HepG2 (cell line): ENCODE data around the gene RASAL3. TPM values are rescaled to one million over a fixed set of nuclear protein-coding genes. Genes with fewer than 3 reads are reported as not detected.

Source experiments
- BRCA1 ChIP-seq: sonication (generic); formaldehyde crosslinking; IDR thresholded peaks from 2 replicates; pipeline ENCODE4 v1.4.0; 2020; ENCODE audit warnings: missing genetic modification reagents
- E2F1 ChIP-seq: sonication (generic); formaldehyde crosslinking; IDR thresholded peaks from 2 replicates; pipeline ENCODE4 v1.5.0; 2020; ENCODE audit warnings: missing genetic modification reagents
- IRF2 ChIP-seq: IDR thresholded peaks from 2 replicates; pipeline ENCODE4 v1.6.1; 2018; ENCODE audit warnings: missing genetic modification reagents, missing compliant biosample characterization
- NCOA2 ChIP-seq: sonication (generic); formaldehyde crosslinking; IDR thresholded peaks from 2 replicates; pipeline ENCODE4 v1.8.0; 2022; ENCODE audit warnings: inconsistent platforms
- NR2F6 ChIP-seq, 2 experiments: IDR thresholded peaks; 2 replicates each; pipeline ENCODE4 v1.6.1; 2016; ENCODE audit warnings: antibody characterized with exemption in 1 of 2, mild to moderate bottlenecking in 1 of 2
- PAF1 ChIP-seq: IDR thresholded peaks from 2 replicates; pipeline ENCODE4 v1.6.1; 2016; ENCODE audit warnings: missing genetic modification reagents, missing compliant biosample characterization
- RBM39 ChIP-seq: fragments of 200-400 bp; formaldehyde crosslinking; IDR thresholded peaks from one replicate; pipeline ENCODE4 v1.6.1; 2018; ENCODE audit warnings: antibody characterized with exemption, mild to moderate bottlenecking, low read depth, low read length; ENCODE audit not compliant: poor library complexity, severe bottlenecking
- RORA ChIP-seq: sonication (generic); formaldehyde crosslinking; IDR thresholded peaks from 2 replicates; pipeline ENCODE4 v1.5.0; 2020; ENCODE audit warnings: mild to moderate bottlenecking, missing genetic modification reagents, moderate library complexity
- SMAD1 ChIP-seq: sonication (generic); formaldehyde crosslinking; IDR thresholded peaks from 2 replicates; pipeline ENCODE4 v1.4.0; 2020; ENCODE audit warnings: missing genetic modification reagents, low read depth, mild to moderate bottlenecking, borderline replicate concordance
- SP4 ChIP-seq: sonication (generic); formaldehyde crosslinking; IDR thresholded peaks from 2 replicates; pipeline ENCODE4 v1.8.1; 2023; ENCODE audit warnings: mild to moderate bottlenecking, missing genetic modification reagents
- ZBTB37 ChIP-seq: sonication (generic); formaldehyde crosslinking; IDR thresholded peaks from 2 replicates; pipeline ENCODE4 v1.4.0; 2020; ENCODE audit warnings: mild to moderate bottlenecking, missing genetic modification reagents
- ZBTB40 ChIP-seq, 2 experiments: fragments of 450-650 bp in 1 of 2; sonication (generic) in 1 of 2; formaldehyde crosslinking in 1 of 2; IDR thresholded peaks; 2 replicates each; pipeline versions ENCODE4 v1.6.1 to v1.8.0; 2016 to 2022; ENCODE audit warnings: antibody characterized with exemption in 1 of 2, mild to moderate bottlenecking in 1 of 2, missing genetic modification reagents in 1 of 2
- ZEB1 ChIP-seq: IDR thresholded peaks from 2 replicates; pipeline ENCODE4 v1.6.1; 2012; ENCODE audit warnings: mild to moderate bottlenecking, low read depth, inconsistent platforms; ENCODE audit not compliant: insufficient replicate concordance
- ZFAT ChIP-seq: sonication (generic); formaldehyde crosslinking; conservative IDR thresholded peaks from 2 replicates; pipeline ENCODE4 v1.8.1; 2023; ENCODE audit warnings: missing genetic modification reagents, inconsistent platforms
- ZNF570 ChIP-seq: sonication (generic); formaldehyde crosslinking; IDR thresholded peaks from 2 replicates; pipeline ENCODE4 v1.4.0; 2020; ENCODE audit warnings: mild to moderate bottlenecking, missing genetic modification reagents, borderline replicate concordance
- ZNF746 ChIP-seq: sonication (generic); formaldehyde crosslinking; IDR thresholded peaks from 2 replicates; pipeline ENCODE4 v1.8.0; 2022; ENCODE audit warnings: mild to moderate bottlenecking, missing genetic modification reagents
- polyA plus RNA-seq, 8 experiments: library from polyadenylated mRNA; depleted of rRNA in 3 of 8; stranded (reverse) in 7 of 8; unstranded in 1 of 8; fragments of >200 nt; fragmentation: Illumina TruSeq in 4 of 8; extraction: Trizol in 4 of 8; gene quantifications; 2 replicates each; pipeline versions ENCODE4 v1.2.1 to v1.2.3, GENCODE V29; 2011 to 2016; ENCODE audit warnings: low read depth in 4 of 8, missing spikeins in 1 of 8, mixed read lengths in 1 of 8; ENCODE audit not compliant: insufficient read depth in 1 of 8
- total RNA-seq, 5 experiments: library from RNA; depleted of rRNA; stranded (reverse); fragments of >200 nt; fragmentation: Illumina TruSeq; extraction: Trizol; gene quantifications; 2 replicates each; pipeline ENCODE4 v1.2.3, GENCODE V29; 2016; ENCODE audit warnings: low read depth in 1 of 5

Gene RASAL3
- total and polyA plus RNA-seq, 2 of the 13 experiments (the other 11 are each of a cell fraction or from before 2014, with no cell fraction given): not detected

- TF ChIP-seq ZBTB40 (IDR thresholded peaks at IDR 0.05): no peak
- TF ChIP-seq ZBTB40 (CRISPR knock-in tag; IDR thresholded peaks at IDR 0.05): no peak; the same call in 1 of the 2 replicates
- peak; percentile 80 for TF ChIP-seq RBM39
- 0 out of 2 replicates have a peak, but pooled peaks have one; percentile 77 for TF ChIP-seq BRCA1 (CRISPR knock-in tag)
- TF ChIP-seq ZEB1: no peak
- TF ChIP-seq ZNF570 (CRISPR knock-in tag): no peak
- TF ChIP-seq NR2F6 (IDR thresholded peaks at IDR 0.05): no peak
- TF ChIP-seq NR2F6 (CRISPR knock-in tag; IDR thresholded peaks at IDR 0.05): 0 out of 2 replicates have a peak, but pooled peaks have one; percentile 5
- no peak for TF ChIP-seq RORA
- TF ChIP-seq ZFAT: 0 out of 2 replicates have a peak, but pooled peaks have one; percentile 56
- TF ChIP-seq NCOA2 (CRISPR knock-in tag): no peak
- TF ChIP-seq E2F1 (CRISPR knock-in tag): peak; percentile 38; the same call in 1 of the 2 replicates
- TF ChIP-seq ZNF746: peak; percentile 50; the same call in 1 of the 2 replicates
- peak; percentile 77; the same call in 1 of the 2 replicates for TF ChIP-seq IRF2
- TF ChIP-seq SP4 (CRISPR knock-in tag): peak; percentile 100
- no peak for TF ChIP-seq PAF1 (CRISPR knock-in tag)
- TF ChIP-seq SMAD1 (CRISPR knock-in tag): peak; percentile 51; the same call in 1 of the 2 replicates
- no peak for TF ChIP-seq ZBTB37 (CRISPR knock-in tag)
Measured at GRCh38 chr19:15418579-15419412, 45.5 kb downstream of the RASAL3 start, which contains the start of gene AKAP8L (continued).
